NCI-H2029 (cell line): ENCODE measurements around the gene CCDC12.

Experiments
- DNase-seq: peaks from one replicate; lab custom pipeline; 2025; lab: John Stamatoyannopoulos, UW

CCDC12 gene

DNA sequence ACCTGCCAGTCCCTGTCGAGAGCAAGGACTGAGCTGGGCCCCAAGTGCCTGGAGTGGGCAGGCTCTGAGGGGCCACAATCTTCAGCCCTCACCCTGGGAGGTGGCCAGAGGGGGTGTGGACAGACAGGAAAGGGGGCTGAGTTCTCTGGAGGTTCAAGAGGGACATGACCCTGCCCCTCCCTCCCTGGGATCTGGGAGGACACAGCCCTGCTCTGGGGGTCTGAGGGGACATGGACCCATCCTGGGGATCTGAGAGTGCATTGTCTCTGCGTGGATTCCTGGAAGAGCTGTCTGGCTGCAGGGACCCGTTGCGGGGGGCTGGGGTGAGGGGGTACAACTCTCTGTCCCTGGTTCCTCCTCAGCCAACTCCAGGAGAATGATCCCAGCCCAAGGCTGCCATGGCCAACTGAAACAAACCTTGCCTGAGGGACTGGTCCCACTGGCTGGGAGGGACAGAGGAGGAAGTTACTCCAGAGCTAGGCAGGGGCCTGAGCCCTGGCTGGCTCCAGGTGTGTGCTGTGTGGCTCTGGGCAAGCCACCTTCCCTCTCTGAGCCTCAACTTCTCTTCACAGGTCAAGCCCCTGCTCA, 70.0 kb downstream of the CCDC12 start:
- no peak for DNase-seq

GRCh38 chr3:46905661-46906451, 70.7 kb downstream of the CCDC12 start:
- DNase-seq, result no peak

GRCh38 chr3:46905213-46905560, 71.4 kb downstream of the CCDC12 start:
- no peak for DNase-seq

- no peak for DNase-seq
These were observed 72.0 kb downstream of the CCDC12 start for GRCh38 chr3:46904303-46905212.

- no peak for DNase-seq
These were observed 72.9 kb downstream of the CCDC12 start for GRCh38 chr3:46903341-46904302.

DNA sequence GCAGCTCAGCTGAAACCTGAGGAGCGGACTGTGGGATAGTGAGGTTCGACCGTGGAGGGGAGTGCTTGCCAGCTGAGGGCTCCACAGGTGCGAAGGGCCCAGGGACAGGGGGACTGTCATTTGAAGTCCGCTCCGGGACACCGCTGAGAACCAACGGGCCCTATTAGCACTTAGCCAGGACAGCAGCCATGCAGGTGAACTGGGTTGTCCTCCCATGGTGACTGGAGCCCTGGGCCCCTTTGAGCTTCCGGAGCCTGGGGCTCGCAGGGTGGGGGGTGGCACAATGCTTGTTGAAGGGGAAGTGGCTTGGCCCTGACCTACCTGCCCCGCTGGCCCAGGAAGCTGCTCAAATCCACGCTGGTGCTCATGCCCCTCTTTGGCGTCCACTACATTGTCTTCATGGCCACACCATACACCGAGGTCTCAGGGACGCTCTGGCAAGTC, 74.3 kb downstream of the CCDC12 start:
- DNase-seq, result no peak

DNA sequence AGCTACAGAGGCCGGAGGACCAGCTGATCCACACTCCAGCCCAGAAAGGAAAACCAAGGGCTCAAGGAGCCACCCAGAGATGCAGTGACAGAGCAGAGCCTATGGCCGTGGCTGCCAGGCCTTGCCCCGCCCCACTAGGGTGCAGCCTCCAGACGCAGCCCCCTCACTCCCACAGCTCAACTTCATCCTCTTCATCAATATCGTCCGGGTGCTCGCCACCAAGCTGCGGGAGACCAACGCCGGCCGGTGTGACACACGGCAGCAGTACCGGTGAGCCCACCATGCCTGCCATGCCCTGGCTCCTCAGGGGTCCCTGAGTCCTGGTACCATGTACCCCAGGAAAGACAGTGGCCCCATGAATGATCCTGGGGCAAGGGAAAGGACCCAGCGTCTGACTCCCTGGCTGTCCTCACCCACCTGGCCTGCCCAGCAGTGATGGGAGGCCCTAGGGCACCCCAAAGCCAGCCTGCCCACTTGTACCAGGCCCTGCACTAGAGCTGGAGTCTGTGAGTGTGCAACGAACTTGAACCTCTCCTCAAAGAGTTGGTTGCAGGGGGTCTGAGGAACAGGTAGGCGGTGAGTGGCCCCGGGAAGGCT, 74.9 kb downstream of the CCDC12 start:
- no peak for DNase-seq

- DNase-seq, result no peak
These were observed 75.5 kb downstream of the CCDC12 start for GRCh38 chr3:46901061-46901460.

DNA sequence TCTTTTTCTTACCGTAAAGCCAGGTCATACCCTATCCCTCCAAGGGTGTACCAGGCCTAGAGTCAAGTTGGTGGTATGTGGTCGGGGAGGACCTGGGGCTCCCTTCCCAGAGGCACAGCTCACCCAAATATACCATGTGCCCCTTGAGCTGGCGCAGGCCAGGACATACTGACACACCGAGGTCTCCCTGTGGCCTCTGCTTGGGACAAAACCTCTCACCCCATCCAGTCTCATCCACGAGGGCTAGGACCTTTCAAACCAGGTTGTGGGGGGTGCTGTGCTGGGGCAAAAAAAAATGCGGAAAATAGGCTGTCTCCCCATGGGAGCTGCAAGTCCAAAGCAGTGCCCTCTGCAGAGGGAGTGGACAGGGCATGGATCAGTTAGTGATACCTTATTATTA, 76.2 kb downstream of the CCDC12 start:
- no peak for DNase-seq

GRCh38 chr3:46900007-46900292, 76.6 kb downstream of the CCDC12 start:
- DNase-seq, result peak; percentile 51

DNA sequence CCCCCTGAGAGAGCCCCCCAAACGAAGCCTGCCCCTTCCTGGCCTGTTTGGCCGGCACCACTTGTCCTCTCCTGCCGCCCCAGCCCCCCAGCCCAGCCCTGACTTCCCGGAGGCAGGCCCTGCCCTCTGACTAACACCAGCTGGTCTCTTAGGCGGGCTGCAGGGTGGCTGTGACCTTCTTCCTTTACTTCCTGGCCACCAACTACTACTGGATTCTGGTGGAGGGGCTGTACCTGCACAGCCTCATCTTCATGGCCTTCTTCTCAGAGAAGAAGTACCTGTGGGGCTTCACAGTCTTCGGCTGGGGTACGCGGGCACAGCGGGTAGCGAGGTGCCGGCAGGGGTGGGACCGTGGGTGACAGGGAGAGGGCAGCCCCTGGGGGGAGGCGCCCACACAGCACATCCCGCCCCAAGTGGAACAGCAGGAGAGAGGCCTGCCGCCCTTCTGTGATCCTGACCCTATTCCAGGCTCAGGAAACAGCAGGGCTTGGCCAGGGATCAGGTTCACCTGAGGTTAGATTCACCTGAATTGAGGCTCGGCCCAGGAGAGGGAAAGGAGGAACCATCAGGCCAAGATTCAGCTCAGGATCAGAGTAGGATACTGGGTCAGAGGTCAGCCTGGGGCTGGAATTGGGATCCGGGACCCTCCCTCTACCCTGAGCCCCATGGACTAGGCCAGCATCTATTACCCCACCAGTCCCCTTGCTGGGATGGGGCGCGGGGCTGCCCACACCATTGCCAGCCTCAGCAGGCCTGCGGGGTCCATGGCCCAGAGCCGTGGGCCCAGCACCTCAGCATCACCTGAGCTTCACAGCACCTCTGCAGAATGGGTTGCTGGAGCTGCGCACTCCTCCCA, 77.2 kb downstream of the CCDC12 start:
- DNase-seq, result no peak

DNA sequence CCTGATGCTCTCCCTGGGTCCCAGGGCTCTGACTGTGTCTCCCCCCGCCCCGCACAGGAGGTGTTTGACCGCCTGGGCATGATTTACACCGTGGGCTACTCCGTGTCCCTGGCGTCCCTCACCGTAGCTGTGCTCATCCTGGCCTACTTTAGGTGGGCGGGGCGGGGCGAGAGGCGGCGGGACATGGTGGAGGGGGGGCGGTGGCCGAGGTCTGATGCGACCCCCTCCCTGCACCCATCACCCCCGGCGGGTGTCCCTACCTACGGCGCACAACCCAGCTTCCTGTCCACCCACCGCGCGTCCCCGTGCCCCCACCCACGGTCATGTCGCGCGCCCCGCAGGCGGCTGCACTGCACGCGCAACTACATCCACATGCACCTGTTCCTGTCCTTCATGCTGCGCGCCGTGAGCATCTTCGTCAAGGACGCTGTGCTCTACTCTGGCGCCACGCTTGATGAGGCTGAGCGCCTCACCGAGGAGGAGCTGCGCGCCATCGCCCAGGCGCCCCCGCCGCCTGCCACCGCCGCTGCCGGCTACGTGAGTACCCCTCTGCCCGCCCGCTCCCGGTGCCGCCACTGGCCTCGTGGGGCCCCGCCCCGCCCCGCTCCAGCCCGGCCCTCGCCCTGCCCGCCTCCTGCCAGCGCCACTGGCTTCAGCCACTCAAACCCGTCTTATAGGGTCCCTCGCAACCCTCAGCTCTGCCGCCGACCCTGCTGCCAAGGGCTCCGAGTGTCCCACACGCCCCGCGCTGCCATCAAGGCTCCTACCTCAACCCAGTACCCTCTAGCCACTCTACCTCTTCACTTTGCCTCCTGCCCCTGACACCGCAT, 78.0 kb downstream of the CCDC12 start:
- no peak for DNase-seq

- no peak for DNase-seq
These were observed 78.7 kb downstream of the CCDC12 start for GRCh38 chr3:46897829-46898320.

DNA sequence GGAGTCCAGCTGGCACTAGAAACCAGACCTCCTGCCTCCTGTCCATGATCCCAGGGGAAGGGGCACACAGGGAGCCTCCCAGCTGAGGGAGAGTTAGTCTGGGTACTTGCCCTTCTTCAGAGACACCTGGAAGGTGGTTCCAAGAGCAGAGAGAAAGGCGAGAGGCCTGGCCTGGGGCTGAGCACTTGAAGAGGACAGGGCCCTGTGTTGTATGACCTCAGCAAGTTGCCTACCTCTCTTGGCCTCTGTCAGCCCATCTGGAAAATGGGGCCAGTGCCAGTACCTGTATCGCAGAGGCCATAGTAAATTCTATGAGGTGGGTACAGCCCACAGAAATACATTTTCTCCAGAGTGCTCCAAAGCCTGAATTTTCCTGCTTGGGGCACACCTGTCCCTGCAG, 79.5 kb downstream of the CCDC12 start:
- no peak for DNase-seq

DNA sequence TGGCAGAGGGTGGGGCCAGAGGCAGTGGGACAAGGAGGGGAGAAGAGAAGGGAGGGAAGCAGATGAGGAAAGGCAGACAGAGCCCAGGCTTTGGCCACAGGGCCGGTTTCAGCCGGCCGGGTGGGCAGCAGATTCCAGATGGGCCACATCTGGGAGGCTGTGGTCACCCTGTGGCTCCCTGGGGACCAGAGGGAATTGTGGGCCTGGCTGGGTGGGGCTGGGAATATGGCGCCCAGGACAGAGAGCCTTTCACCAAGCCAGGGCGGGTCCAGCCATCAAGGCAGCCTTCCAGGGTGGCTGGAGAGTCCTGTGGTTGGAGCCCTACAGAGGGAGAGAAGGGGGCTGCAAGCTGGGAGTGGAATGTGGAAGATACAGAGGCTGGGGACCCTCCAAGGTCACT, 80.2 kb downstream of the CCDC12 start:
- no peak for DNase-seq

- no peak for DNase-seq
These were observed 80.8 kb downstream of the CCDC12 start for GRCh38 chr3:46895761-46896160.

DNA sequence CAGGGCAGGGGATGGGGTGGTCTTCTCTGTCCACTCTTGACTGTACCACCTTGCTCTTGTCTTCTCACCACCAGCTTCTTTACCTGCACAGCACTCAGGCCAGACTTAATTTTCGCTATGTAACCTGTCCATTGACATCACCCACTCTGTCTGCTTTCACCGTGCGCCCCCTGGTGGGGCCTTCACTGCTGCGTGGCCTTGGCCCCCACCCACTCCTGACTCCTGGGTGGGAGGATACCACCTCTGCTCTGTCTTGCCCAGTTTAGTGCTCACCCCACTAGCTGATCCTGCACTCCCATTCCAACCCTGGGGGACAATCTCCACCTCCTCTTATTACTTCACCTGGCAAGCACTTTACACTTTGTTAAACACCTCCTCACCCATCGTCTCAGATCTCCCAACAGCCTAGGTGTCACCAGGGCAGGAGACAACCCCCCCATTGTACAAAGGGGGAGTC, 81.3 kb downstream of the CCDC12 start:
- peak; percentile 34 for DNase-seq

DNA sequence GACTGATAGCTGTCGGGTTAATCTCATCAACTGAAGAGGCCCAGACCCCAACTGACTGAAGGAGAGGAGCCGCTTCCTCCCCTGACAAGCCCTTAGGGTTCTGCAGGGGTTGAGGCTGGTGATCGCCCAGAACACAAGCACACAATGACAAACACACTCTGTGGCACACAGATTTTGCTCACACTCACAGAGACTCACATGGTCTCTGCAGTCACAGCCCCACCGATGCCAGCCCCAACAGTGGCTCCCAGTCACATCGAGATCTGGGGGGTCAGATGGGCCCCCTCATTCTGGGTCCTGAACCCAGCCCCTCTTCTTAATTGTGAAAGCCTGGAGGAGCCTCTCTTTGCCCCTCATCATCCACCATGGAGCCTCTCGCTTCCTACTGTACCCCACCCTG, 82.3 kb downstream of the CCDC12 start:
- DNase-seq, result no peak

DNA sequence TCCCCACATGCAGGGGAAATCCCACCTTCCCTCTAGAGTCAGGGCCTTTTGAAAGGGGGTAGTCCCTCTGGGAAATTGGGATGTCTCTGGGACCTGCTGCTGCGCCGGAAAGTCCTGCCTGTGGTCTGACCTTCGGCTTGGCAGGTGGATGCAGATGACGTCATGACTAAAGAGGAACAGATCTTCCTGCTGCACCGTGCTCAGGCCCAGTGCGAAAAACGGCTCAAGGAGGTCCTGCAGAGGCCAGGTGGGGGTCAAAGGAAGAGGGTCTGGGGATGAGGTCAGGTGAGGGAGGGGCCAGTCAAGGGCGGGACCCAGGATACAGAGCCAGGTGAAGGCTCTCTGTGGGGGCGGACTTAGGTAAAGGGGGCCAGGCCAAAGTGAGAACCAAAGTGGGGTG, 82.8 kb downstream of the CCDC12 start:
- DNase-seq, result no peak
